GM12801 (cell line): ENCODE data around the gene NFIX.

ENCODE experiments used
- CTCF ChIP-seq: IDR thresholded peaks from one replicate; pipeline ENCODE4 v1.5.1; 2011; ENCODE audit warnings: control low read depth; ENCODE audit not compliant: insufficient read length; ENCODE audit errors: extremely low read depth

The NFIX gene

GRCh38 chr19:13082192-13083007 lies 87.1 kb downstream of the NFIX start:
- TF ChIP-seq CTCF: no peak

- TF ChIP-seq CTCF: no peak
These were observed 87.7 kb downstream of the NFIX start for GRCh38 chr19:13083008-13083404.

- no peak for TF ChIP-seq CTCF
These were observed 88.4 kb downstream of the NFIX start for GRCh38 chr19:13083627-13084026.

- TF ChIP-seq CTCF: no peak
These were observed 90.4 kb downstream of the NFIX start for GRCh38 chr19:13085666-13086065.

GRCh38 chr19:13086341-13086740 lies 91.1 kb downstream of the NFIX start:
- TF ChIP-seq CTCF: no peak

GRCh38 chr19:13087295-13087694 lies 92.0 kb downstream of the NFIX start:
- TF ChIP-seq CTCF: no peak

- no peak for TF ChIP-seq CTCF
These were observed 92.7 kb downstream of the NFIX start for GRCh38 chr19:13087795-13088537.
